ENCODE measurements around the gene RBM24.

- TF ChIP-seq CTCF (IDR thresholded peaks at IDR 0.05; ENCODE audit: low read depth, low read length, missing input control) (no peak), JUND (IDR thresholded peaks at IDR 0.05) (no peak), HNF4G (IDR thresholded peaks at IDR 0.05) (no peak), GABPA (IDR thresholded peaks at IDR 0.05 in 1 of 2, conservative IDR thresholded peaks at IDR 0.05 in 1 of 2) (no peak), RXRA (IDR thresholded peaks at IDR 0.05) (no peak), SP1 (IDR thresholded peaks at IDR 0.05) (no peak), TAF1 (conservative IDR thresholded peaks at IDR 0.05) (no peak), EGR1 (IDR thresholded peaks at IDR 0.05; ENCODE audit: low read depth in 2 of 2) (no peak), ZBTB33 (IDR thresholded peaks at IDR 0.05) (no peak), ATF3 (IDR thresholded peaks at IDR 0.05) (no peak), NR2F2 (IDR thresholded peaks at IDR 0.05) (no peak), HNF4A (conservative IDR thresholded peaks at IDR 0.05) (no peak), REST (IDR thresholded peaks at IDR 0.05) (no peak), YY1 (IDR thresholded peaks at IDR 0.05) (no peak)
Observed at GRCh38 chr6:17278289-17279063, 2.7 kb upstream of the RBM24 start.
